Stimulated activated CD4-positive, alpha-beta T cell treated with anti-CD3 and anti-CD28 coated beads, Interleukin-4, amount 100 ng/mL, for 24 hours (primary cell): ENCODE data around the gene ARL4D.
A peak's percentile ranks its signal among the peaks of the same experiment; 100 is the strongest.
"Not testable (repeated sequence)": the region's sequence is repeated elsewhere in the genome, so short reads cannot be mapped to it uniquely, and the experiment has no call there.

Experiments used
- DNase-seq: peaks from one replicate; pipeline ENCODE4 v3.0.0-alpha.2; 2020

ARL4D gene

GRCh38 chr17:43398724-43399595, at the start of gene ARL4D:
ARL4D (plus strand) TSS chr17:43398993; CDS start chr17:43399733, 740 bp downstream.
- DNase-seq, result peak; percentile 81

GRCh38 chr17:43349142-43349541, 49.7 kb upstream of the ARL4D start:
- no peak for DNase-seq

GRCh38 chr17:43350888-43351361, 47.9 kb upstream of the ARL4D start:
- DNase-seq, result no peak

GRCh38 chr17:43351691-43352090, 47.1 kb upstream of the ARL4D start:
- no peak for DNase-seq

- DNase-seq, result no peak
Measured at GRCh38 chr17:43352579-43353331, 46.0 kb upstream of the ARL4D start.

GRCh38 chr17:43353393-43353792, 45.4 kb upstream of the ARL4D start:
- DNase-seq, result no peak

GRCh38 chr17:43354371-43354770, 44.4 kb upstream of the ARL4D start:
- DNase-seq, result no peak

GRCh38 chr17:43356450-43356849, 42.3 kb upstream of the ARL4D start:
- DNase-seq, result no peak

- no peak for DNase-seq
Measured at GRCh38 chr17:43356999-43357398, 41.8 kb upstream of the ARL4D start.

- DNase-seq, result no peak
Measured at GRCh38 chr17:43359469-43360110, 39.2 kb upstream of the ARL4D start.

- DNase-seq, result peak; percentile 81
Measured at GRCh38 chr17:43360376-43360738, 38.4 kb upstream of the ARL4D start.

GRCh38 chr17:43360739-43361505, 37.9 kb upstream of the ARL4D start:
- DNase-seq, result peak; percentile 93

GRCh38 chr17:43363181-43363925, 35.4 kb upstream of the ARL4D start:
- DNase-seq, result no peak

- DNase-seq, result no peak
Measured at GRCh38 chr17:43363926-43364285, 34.9 kb upstream of the ARL4D start.

- DNase-seq, result no peak
Measured at GRCh38 chr17:43365356-43365755, 33.4 kb upstream of the ARL4D start.

GRCh38 chr17:43365921-43366320, 32.9 kb upstream of the ARL4D start:
- not testable (repeated sequence) for DNase-seq

- DNase-seq, result no peak
Measured at GRCh38 chr17:43366891-43367736, 31.7 kb upstream of the ARL4D start.

GRCh38 chr17:43367737-43368242, 31.0 kb upstream of the ARL4D start:
- DNase-seq, result peak; percentile 69

- peak; percentile 69 for DNase-seq
Measured at GRCh38 chr17:43368740-43369506, 29.9 kb upstream of the ARL4D start.

- DNase-seq, result no peak
Measured at GRCh38 chr17:43369986-43370385, 28.8 kb upstream of the ARL4D start.
